ENCODE measurements around the gene AKT1.
"Not testable (repeated sequence)": the region's sequence is repeated elsewhere in the genome, so short reads cannot be mapped to it uniquely, and the experiment has no call there.

The AKT1 gene

GRCh38 chr14:104739546-104740516 lies 55.7 kb downstream of the AKT1 start:
- DNase-seq (ENCODE audit: low spot score), result no peak

- no peak for DNase-seq (ENCODE audit: low spot score)
These were observed 56.5 kb downstream of the AKT1 start for GRCh38 chr14:104739026-104739425.

GRCh38 chr14:104738375-104739019 lies 57.1 kb downstream of the AKT1 start:
- no peak for DNase-seq (ENCODE audit: low spot score)

- no peak for DNase-seq (ENCODE audit: low spot score)
These were observed 59.5 kb downstream of the AKT1 start for GRCh38 chr14:104735830-104736642.

- peak; percentile 64 for DNase-seq (ENCODE audit: low spot score)
These were observed 60.4 kb downstream of the AKT1 start for GRCh38 chr14:104734991-104735779.

- no peak for DNase-seq (ENCODE audit: low spot score)
These were observed 61.0 kb downstream of the AKT1 start for GRCh38 chr14:104734601-104734990.

- no peak for DNase-seq (ENCODE audit: low spot score)
These were observed 61.4 kb downstream of the AKT1 start for GRCh38 chr14:104734051-104734587.

- DNase-seq (ENCODE audit: low spot score), result no peak
These were observed 62.4 kb downstream of the AKT1 start for GRCh38 chr14:104732931-104733681.

- DNase-seq (ENCODE audit: low spot score), result no peak
These were observed 63.2 kb downstream of the AKT1 start for GRCh38 chr14:104732355-104732804.

- DNase-seq (ENCODE audit: low spot score), result peak; percentile 61
These were observed 63.9 kb downstream of the AKT1 start for GRCh38 chr14:104731320-104732294.

GRCh38 chr14:104730487-104730886 lies 65.1 kb downstream of the AKT1 start:
- DNase-seq (ENCODE audit: low spot score), result no peak

- no peak for DNase-seq (ENCODE audit: low spot score)
These were observed 65.7 kb downstream of the AKT1 start for GRCh38 chr14:104729835-104730181.

GRCh38 chr14:104729176-104729834 lies 66.2 kb downstream of the AKT1 start:
- not testable (repeated sequence) for DNase-seq (ENCODE audit: low spot score)

- DNase-seq (ENCODE audit: low spot score), result no peak
These were observed 66.9 kb downstream of the AKT1 start for GRCh38 chr14:104728631-104729030.

- DNase-seq (ENCODE audit: low spot score), result no peak
These were observed 68.7 kb downstream of the AKT1 start for GRCh38 chr14:104726600-104727451.

GRCh38 chr14:104725772-104726548 lies 69.6 kb downstream of the AKT1 start:
- DNase-seq (ENCODE audit: low spot score), result no peak
